ENCODE data around the gene PPFIA4. TPM values are rescaled to one million over a fixed set of nuclear protein-coding genes. Genes with fewer than 3 reads are reported as not detected.

Gene PPFIA4
- total and polyA plus RNA-seq, 8 donors, result 0.29 to 2.2 (median 0.89) TPM; not detected in 1

DNA sequence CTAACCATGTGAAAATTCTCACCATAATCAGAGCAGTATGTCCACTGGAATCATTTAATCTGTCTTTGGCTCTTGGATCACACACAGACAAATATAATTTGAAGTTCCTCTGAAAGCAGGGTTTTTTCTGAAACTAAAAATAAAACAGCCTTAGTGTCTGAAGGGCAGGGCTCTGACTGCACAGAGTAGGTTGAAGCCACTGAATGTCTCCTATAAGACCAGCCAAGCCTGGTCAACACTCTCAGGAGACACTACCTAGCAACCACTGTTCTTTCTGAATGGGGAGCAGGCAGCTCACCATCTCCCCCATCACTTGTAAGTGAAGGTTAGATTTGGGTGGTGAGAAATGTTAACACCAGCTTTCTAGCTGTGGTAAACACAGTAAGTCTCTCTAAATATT, 35.2 kb upstream of the PPFIA4 start:
- intact Hi-C loops (cut with DNase I; ENCODE audit: low total_unique reads), result no loop called here
- H3K36me3 ChIP-seq, result no peaks in the 10 kb centered on the region
- no peak overlapping the region for H3K27ac ChIP-seq
- H3K4me1 ChIP-seq, result no peaks in the 10 kb centered on the region
- H3K27me3 ChIP-seq, result peaks cover 0 to 20% (median 3%) of the 10 kb centered on the region in 3 donors
- DNase-seq, result no peak
- TF ChIP-seq EP300 (IDR thresholded peaks at IDR 0.05), result no peak
- no peak for TF ChIP-seq POLR2AphosphoS5 (IDR thresholded peaks at IDR 0.05)
- TF ChIP-seq, protein P1, sequence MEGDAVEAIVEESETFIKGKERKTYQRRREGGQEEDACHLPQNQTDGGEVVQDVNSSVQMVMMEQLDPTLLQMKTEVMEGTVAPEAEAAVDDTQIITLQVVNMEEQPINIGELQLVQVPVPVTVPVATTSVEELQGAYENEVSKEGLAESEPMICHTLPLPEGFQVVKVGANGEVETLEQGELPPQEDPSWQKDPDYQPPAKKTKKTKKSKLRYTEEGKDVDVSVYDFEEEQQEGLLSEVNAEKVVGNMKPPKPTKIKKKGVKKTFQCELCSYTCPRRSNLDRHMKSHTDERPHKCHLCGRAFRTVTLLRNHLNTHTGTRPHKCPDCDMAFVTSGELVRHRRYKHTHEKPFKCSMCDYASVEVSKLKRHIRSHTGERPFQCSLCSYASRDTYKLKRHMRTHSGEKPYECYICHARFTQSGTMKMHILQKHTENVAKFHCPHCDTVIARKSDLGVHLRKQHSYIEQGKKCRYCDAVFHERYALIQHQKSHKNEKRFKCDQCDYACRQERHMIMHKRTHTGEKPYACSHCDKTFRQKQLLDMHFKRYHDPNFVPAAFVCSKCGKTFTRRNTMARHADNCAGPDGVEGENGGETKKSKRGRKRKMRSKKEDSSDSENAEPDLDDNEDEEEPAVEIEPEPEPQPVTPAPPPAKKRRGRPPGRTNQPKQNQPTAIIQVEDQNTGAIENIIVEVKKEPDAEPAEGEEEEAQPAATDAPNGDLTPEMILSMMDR (IDR thresholded peaks at IDR 0.05), result no peak
- TF ChIP-seq POLR2A (IDR thresholded peaks at IDR 0.05), result no peak
- H3K9me3 ChIP-seq, result no peaks in the 10 kb centered on the region
- no peak overlapping the region for H3K4me3 ChIP-seq

DNA sequence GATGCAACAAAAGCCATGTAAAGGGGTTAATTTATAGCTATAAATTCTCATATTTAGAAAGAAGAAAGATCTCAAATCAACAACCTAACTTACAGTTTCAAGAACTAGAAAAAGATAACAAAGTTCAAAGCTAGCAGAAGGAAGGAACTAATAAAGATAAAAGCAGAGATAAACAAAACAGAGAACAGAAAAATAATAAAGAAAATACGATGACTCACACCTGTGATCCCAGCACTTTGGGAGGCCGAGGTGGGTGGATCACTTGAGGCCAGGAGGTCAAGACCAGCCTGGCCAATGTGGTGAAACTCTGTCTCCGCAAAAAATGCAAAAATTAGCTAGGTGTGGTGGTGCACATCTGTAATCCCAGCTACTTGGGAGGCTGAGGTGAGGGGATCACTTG, 31.5 kb upstream of the PPFIA4 start:
- H3K9me3 ChIP-seq, result no peaks in the 10 kb centered on the region
- H3K4me3 ChIP-seq, result no peak overlapping the region
- intact Hi-C loops (cut with DNase I; ENCODE audit: low total_unique reads), result no loop called here
- H3K27ac ChIP-seq, result no peak overlapping the region
- WGBS, 5 donors, result 37 to 48% (median 44%) methylated on average over 3 of the region's 3 CpGs
- H3K36me3 ChIP-seq, result no peaks in the 10 kb centered on the region
- H3K4me1 ChIP-seq, result peaks cover 0 to 7% (median 4%) of the 10 kb centered on the region in 4 donors
- H3K27me3 ChIP-seq, result peaks cover 0 to 27% (median 3%) of the 10 kb centered on the region in 3 donors
- TF ChIP-seq POLR2AphosphoS5 (IDR thresholded peaks at IDR 0.05) (no peak), EP300 (IDR thresholded peaks at IDR 0.05) (no peak), POLR2A (IDR thresholded peaks at IDR 0.05) (no peak)
- TF ChIP-seq, protein P1 (IDR thresholded peaks at IDR 0.05), result no peak
- no peak for DNase-seq

DNA sequence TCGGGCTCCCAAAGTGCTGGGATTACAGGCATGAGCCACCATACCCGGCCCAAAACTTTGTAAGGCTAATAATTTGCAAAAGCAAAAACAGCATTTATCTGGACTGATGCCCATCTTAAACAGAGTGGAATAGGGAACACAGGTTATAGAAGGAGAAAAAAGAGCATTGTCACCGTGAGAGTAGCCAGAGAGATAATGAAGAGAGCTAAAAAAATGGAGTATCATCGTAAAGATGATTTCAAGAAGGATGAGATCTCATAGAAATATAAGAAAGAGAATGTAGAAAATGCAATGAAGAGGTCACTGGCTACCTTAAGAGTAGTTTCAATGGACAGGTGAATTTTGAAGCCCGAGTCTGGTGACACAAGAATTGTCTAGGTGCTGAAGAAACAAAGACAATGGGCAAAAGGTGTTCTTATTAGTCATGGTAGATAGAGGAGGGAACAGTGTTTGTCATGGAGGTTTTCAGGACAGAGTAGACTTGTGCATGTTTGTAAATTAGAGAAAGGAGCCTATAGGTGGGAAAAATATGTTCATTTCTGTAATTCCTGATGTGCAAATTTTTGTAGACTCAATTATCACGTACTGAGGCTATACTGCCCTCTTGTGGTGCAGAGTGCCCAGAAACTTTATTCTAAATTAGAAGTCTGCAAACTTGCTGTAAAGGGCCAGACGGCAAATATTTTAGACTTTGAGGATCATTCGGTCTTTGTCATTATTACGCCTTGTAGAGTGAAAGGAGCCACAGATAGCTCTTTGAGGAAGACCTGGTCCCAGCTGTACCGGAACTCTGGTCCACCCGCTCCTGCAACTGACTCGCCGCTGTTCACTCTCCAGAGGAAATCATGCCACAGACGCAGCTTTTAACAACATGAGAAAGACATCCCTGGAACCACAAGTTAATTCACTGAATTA, 27.2 kb upstream of the PPFIA4 start:
- TF ChIP-seq, protein P1 (IDR thresholded peaks at IDR 0.05), result peak in 5 of 7 experiments; percentile 46 to 76 (median 70)
- peak in 1 of 3 donors; percentile 5 for TF ChIP-seq POLR2AphosphoS5 (IDR thresholded peaks at IDR 0.05)
- no peak for TF ChIP-seq EP300 (IDR thresholded peaks at IDR 0.05)
- DNase-seq, result peak; percentile 64 to 79
- intact Hi-C loops (cut with DNase I; ENCODE audit: low total_unique reads), result no loop called here
- Histone ChIP-seq H3K4me1 (peaks cover 0 to 7% (median 4%) of the 10 kb centered on the region in 4 donors), H3K27me3 (peaks cover 0 to 15% (median 3%) of the 10 kb centered on the region in 3 donors), H3K9me3 (no peaks in the 10 kb centered on the region), H3K27ac (no peak overlapping the region), H3K36me3 (no peaks in the 10 kb centered on the region), H3K4me3 (no peak overlapping the region)
- 35 to 52% (median 42%) methylated on average over 14 of the region's 14 CpGs for WGBS, 5 donors

DNA sequence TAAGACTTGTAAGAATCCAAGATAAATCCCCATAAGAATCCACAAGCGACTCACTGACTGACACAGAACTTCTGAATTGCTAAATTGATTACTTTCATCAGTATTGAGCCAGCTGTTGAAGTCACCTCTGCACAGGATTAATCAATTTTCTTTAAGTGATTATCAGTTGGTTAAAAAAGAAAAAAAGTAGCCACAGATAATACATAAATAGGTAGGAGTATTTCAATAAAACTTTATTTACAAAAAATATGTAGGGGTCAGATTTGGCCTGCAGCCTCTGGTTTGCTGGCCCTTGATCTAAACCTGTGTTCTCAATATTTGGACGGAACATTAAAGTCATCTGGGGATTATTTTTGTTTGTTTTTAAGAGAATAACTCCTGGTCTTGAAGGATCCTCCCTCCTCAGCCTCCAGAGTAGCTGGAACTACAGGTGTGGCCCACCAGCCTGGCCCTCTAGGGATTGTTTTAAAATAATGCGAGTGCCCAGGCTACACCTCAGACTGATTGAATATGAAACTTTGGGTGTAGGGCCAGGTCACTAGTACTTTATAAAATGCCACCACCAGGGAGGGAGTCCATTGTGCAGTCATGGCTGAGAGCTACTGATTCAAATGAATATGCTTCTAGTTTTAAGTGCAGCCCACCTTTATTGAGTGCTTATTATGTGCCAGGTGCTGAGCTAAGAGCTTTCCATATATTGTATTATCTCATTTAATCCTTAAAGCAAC, 25.9 kb upstream of the PPFIA4 start:
- Histone ChIP-seq H3K36me3 (no peaks in the 10 kb centered on the region), H3K4me1 (peaks cover 0 to 7% (median 4%) of the 10 kb centered on the region in 4 donors), H3K4me3 (no peak overlapping the region), H3K9me3 (no peaks in the 10 kb centered on the region), H3K27ac (no peak overlapping the region), H3K27me3 (peaks cover 0 to 7% (median 3%) of the 10 kb centered on the region in 3 donors)
- intact Hi-C loops (cut with DNase I; ENCODE audit: low total_unique reads), result no loop called here
- 62 to 75% (median 74%) methylated on average over 3 of the region's 3 CpGs for WGBS, 5 donors
- TF ChIP-seq POLR2A (IDR thresholded peaks at IDR 0.05) (no peak), POLR2AphosphoS5 (IDR thresholded peaks at IDR 0.05) (no peak), EP300 (IDR thresholded peaks at IDR 0.05) (no peak)
- TF ChIP-seq, protein P1 (IDR thresholded peaks at IDR 0.05), result no peak
- DNase-seq, result no peak
